ENCODE data around the gene PEX12. TPM values are rescaled to one million over a fixed set of nuclear protein-coding genes. Genes with fewer than 3 reads are reported as not detected.
A peak's percentile ranks its signal among the peaks of the same experiment; 100 is the strongest.
"Not testable (repeated sequence)": the region's sequence is repeated elsewhere in the genome, so short reads cannot be mapped to it uniquely, and the experiment has no call there.

The PEX12 gene
- total RNA-seq, 1 donor from 2014 or later: 5.1 TPM

DNA sequence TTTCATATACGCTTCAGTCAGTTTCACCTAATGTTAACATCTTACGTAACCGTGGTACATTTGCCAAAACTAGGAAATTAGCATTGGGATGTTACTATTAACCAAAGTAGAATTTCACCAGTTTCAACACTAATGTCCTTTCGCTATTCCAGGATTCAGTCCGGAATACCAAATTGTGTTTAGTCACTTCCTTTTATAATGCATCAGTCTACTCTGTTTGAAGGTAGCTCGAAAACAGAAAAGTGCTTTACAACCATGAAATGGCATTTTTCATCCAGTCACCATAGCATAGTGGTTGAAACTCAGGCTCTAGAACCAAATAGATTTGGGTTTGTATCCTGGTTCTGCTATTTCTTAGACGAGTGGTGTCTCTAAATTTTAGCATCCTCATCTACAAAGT, 38.2 kb upstream of the PEX12 start:
- TF ChIP-seq, protein P1, sequence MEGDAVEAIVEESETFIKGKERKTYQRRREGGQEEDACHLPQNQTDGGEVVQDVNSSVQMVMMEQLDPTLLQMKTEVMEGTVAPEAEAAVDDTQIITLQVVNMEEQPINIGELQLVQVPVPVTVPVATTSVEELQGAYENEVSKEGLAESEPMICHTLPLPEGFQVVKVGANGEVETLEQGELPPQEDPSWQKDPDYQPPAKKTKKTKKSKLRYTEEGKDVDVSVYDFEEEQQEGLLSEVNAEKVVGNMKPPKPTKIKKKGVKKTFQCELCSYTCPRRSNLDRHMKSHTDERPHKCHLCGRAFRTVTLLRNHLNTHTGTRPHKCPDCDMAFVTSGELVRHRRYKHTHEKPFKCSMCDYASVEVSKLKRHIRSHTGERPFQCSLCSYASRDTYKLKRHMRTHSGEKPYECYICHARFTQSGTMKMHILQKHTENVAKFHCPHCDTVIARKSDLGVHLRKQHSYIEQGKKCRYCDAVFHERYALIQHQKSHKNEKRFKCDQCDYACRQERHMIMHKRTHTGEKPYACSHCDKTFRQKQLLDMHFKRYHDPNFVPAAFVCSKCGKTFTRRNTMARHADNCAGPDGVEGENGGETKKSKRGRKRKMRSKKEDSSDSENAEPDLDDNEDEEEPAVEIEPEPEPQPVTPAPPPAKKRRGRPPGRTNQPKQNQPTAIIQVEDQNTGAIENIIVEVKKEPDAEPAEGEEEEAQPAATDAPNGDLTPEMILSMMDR (conservative IDR thresholded peaks at IDR 0.05): no peak
- Mint-ChIP-seq H3K36me3 (ENCODE audit: low read depth) (no peaks in the 10 kb centered on the region), H3K27ac (ENCODE audit: unreplicated experiment) (no peak overlapping the region), H3K9me3 (no peaks in the 10 kb centered on the region), H3K27me3 (ENCODE audit: low read depth) (no peaks in the 10 kb centered on the region), H3K4me3 (no peak overlapping the region), H3K4me1 (no peaks in the 10 kb centered on the region)
- no peak for DNase-seq (ENCODE audit: low read depth, low spot score)

DNA sequence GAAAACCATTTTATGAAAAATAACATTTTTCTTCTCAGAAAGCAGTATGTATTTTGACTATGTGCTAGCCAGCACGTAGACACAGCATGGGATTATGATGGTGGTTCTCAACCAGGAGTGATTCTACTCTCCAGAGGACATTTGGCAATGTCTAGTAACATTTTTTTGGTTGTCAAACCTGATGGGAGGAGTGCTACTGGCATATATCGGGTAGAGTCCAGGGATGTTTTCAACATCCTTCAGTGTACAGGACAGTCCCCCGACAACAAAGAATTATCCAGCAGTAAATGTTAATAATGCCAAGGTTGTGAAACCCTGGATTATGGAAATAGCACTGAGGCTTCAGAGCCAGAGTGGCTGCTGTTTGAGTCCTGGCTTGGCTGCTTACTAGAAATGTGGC, 36.4 kb upstream of the PEX12 start:
- Mint-ChIP-seq H3K27ac (ENCODE audit: unreplicated experiment) (no peak overlapping the region), H3K36me3 (ENCODE audit: low read depth) (no peaks in the 10 kb centered on the region), H3K4me1 (no peaks in the 10 kb centered on the region), H3K9me3 (no peaks in the 10 kb centered on the region), H3K27me3 (ENCODE audit: low read depth) (no peaks in the 10 kb centered on the region), H3K4me3 (no peak overlapping the region)
- DNase-seq (ENCODE audit: low read depth, low spot score): no peak
- TF ChIP-seq, protein P1 (conservative IDR thresholded peaks at IDR 0.05): no peak

DNA sequence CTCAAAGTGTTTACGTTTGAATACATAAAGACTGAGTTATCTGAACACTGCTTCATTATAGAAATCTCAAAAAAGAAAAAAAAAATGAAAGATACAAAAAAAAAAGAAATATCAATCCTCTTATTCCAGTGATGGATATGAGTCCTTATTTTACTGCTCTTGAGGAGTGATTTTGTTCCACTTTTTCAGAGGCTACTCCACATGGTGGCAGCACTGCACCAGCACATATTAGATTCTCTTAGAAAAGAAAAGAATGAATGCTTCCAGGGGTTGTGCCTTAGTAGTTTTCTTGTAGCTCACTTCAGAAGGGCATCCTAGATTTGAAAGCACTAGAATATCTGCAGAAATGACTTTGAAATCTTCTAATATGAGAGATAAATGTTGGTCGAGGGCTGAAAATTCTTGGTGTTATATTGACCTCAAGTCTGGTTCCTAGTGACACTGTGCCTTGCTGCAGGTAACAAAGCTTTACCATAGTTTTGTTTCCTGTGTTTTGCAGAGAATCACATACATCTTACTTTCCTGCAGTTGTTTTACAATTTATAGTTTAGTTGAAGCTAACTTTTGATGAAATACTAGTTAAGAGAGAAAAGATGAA, 34.7 kb upstream of the PEX12 start:
- Mint-ChIP-seq H3K4me1 (no peaks in the 10 kb centered on the region), H3K27ac (ENCODE audit: unreplicated experiment) (no peak overlapping the region), H3K36me3 (ENCODE audit: low read depth) (no peaks in the 10 kb centered on the region), H3K27me3 (ENCODE audit: low read depth) (no peaks in the 10 kb centered on the region), H3K9me3 (no peaks in the 10 kb centered on the region), H3K4me3 (no peak overlapping the region)
- peak; percentile 48 for DNase-seq (ENCODE audit: low read depth, low spot score)
- TF ChIP-seq, protein P1 (conservative IDR thresholded peaks at IDR 0.05): peak; percentile 76

DNA sequence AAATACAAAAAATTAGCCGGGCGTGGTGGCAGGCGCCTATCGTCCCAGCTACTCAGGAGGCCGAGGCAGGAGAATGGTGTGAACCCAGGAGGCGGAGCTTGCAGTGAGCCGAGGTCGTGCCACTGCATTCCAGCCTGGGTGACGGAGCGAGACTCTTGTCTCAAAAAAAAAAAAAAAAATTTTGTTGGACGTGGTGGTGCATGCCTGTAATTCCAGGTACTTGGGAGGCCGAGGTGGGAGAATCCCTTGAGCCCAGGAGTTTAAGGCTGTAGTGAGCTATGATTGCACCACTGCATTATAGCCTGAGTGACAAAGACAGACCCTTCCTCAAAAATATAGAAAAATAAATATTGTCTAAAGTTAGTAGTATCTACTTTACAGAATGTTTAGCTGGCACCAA, 32.4 kb upstream of the PEX12 start:
- DNase-seq (ENCODE audit: low read depth, low spot score); H3K36me3 Mint-ChIP-seq (ENCODE audit: low read depth); H3K27ac Mint-ChIP-seq (ENCODE audit: unreplicated experiment); H3K27me3 Mint-ChIP-seq (ENCODE audit: low read depth); H3K4me1 Mint-ChIP-seq; H3K9me3 Mint-ChIP-seq; H3K4me3 Mint-ChIP-seq: not testable (repeated sequence)

DNA sequence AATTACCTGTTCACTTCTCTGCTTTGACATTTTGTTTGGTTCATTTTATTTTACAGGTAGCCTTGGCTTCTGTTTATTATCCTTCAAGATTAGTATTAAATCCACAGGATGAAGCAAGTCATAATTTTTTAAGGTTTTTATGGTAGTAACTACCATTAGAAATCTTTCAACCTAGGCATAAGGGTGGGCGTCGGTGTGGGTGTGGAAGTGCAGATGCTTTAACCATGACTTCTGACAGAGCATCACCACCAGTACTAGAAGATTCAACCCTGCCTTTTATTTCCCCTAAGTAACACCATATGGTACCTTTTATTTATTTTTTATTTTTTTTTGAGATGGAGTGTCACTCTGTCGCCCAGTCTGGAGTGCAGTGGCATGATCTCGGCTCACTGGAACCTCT, 31.5 kb upstream of the PEX12 start:
- Mint-ChIP-seq H3K27me3 (ENCODE audit: low read depth) (no peaks in the 10 kb centered on the region), H3K9me3 (no peaks in the 10 kb centered on the region), H3K27ac (ENCODE audit: unreplicated experiment) (no peak overlapping the region), H3K4me1 (no peaks in the 10 kb centered on the region), H3K4me3 (no peak overlapping the region), H3K36me3 (ENCODE audit: low read depth) (no peaks in the 10 kb centered on the region)
- TF ChIP-seq, protein P1 (conservative IDR thresholded peaks at IDR 0.05): no peak
- DNase-seq (ENCODE audit: low read depth, low spot score): no peak

DNA sequence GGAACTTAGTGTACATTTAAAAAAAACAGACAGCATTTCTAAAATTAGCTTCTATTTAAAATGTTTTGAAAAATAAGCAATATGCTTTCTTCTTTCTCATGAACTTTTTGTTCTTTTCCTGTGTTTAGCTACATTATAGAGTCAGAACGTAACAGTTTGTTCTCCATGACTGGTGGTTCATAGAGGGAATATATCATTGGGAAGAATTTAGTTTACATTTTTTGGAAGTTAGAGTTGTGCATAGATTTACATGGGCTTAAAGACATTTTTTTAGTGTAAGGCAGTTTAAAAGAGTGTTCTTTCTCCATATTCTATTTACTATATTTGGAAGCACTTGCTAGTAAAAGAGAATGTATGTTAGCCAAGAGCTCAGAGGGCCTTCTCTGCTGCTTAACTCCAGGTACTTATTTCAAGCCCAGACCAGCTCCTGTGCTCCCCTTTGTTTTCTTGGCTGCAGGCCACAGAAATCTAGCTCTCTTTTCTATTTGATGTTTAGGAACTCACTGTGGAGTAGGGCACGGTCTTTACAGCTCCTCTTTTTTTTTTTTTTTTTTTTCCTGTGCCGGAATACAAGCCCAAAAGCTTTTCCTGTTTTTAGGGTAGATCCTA, 29.0 kb upstream of the PEX12 start:
- no peak for DNase-seq (ENCODE audit: low read depth, low spot score)
- TF ChIP-seq, protein P1 (conservative IDR thresholded peaks at IDR 0.05): no peak
- Mint-ChIP-seq H3K9me3 (no peaks in the 10 kb centered on the region), H3K4me1 (no peaks in the 10 kb centered on the region), H3K27ac (ENCODE audit: unreplicated experiment) (no peak overlapping the region), H3K27me3 (ENCODE audit: low read depth) (no peaks in the 10 kb centered on the region), H3K4me3 (no peak overlapping the region), H3K36me3 (ENCODE audit: low read depth) (no peaks in the 10 kb centered on the region)

All from neural crest cell (in vitro differentiated cells).